ENCODE data around the gene FAM162A.

DNA sequence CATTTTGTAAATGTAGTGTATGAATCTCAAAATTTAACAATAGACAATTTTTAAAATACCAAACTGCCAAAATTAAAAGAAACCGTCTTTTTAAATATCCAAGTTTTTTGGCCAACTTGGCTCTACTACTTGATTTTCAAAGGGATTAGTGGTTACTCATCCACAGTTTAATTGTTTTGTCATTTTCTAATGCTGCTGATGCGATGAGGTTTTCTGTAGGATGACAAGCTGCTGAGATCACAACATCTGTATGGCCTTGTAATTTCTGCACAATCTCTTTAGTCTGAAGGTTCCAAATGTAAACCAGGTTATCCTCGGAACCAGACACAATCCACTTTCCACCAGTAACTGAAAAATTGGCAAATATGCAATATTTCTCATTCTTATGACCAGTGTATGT lies 30.4 kb downstream of the FAM162A start:
- TF ChIP-seq, protein P1, sequence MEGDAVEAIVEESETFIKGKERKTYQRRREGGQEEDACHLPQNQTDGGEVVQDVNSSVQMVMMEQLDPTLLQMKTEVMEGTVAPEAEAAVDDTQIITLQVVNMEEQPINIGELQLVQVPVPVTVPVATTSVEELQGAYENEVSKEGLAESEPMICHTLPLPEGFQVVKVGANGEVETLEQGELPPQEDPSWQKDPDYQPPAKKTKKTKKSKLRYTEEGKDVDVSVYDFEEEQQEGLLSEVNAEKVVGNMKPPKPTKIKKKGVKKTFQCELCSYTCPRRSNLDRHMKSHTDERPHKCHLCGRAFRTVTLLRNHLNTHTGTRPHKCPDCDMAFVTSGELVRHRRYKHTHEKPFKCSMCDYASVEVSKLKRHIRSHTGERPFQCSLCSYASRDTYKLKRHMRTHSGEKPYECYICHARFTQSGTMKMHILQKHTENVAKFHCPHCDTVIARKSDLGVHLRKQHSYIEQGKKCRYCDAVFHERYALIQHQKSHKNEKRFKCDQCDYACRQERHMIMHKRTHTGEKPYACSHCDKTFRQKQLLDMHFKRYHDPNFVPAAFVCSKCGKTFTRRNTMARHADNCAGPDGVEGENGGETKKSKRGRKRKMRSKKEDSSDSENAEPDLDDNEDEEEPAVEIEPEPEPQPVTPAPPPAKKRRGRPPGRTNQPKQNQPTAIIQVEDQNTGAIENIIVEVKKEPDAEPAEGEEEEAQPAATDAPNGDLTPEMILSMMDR (IDR thresholded peaks at IDR 0.05; ENCODE audit: poor library complexity, severe bottlenecking), result no peak
- TF ChIP-seq TAF1 (IDR thresholded peaks at IDR 0.05; ENCODE audit: low read depth) (no peak), EZH2 (IDR thresholded peaks at IDR 0.05; ENCODE audit: borderline replicate concordance, insufficient read depth, low read length, poor library complexity, severe bottlenecking) (no peak), EP300 (conservative IDR thresholded peaks at IDR 0.05; ENCODE audit: poor library complexity, severe bottlenecking) (no peak), POLR2AphosphoS5 (IDR thresholded peaks at IDR 0.05) (no peak), SMC3 (conservative IDR thresholded peaks at IDR 0.05; ENCODE audit: poor library complexity) (no peak)
- TF ChIP-seq, protein P2, sequence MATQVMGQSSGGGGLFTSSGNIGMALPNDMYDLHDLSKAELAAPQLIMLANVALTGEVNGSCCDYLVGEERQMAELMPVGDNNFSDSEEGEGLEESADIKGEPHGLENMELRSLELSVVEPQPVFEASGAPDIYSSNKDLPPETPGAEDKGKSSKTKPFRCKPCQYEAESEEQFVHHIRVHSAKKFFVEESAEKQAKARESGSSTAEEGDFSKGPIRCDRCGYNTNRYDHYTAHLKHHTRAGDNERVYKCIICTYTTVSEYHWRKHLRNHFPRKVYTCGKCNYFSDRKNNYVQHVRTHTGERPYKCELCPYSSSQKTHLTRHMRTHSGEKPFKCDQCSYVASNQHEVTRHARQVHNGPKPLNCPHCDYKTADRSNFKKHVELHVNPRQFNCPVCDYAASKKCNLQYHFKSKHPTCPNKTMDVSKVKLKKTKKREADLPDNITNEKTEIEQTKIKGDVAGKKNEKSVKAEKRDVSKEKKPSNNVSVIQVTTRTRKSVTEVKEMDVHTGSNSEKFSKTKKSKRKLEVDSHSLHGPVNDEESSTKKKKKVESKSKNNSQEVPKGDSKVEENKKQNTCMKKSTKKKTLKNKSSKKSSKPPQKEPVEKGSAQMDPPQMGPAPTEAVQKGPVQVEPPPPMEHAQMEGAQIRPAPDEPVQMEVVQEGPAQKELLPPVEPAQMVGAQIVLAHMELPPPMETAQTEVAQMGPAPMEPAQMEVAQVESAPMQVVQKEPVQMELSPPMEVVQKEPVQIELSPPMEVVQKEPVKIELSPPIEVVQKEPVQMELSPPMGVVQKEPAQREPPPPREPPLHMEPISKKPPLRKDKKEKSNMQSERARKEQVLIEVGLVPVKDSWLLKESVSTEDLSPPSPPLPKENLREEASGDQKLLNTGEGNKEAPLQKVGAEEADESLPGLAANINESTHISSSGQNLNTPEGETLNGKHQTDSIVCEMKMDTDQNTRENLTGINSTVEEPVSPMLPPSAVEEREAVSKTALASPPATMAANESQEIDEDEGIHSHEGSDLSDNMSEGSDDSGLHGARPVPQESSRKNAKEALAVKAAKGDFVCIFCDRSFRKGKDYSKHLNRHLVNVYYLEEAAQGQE (IDR thresholded peaks at IDR 0.05; ENCODE audit: borderline replicate concordance), result no peak

Data from neural cell (in vitro differentiated cells).